Spleen (tissue), 7 donors: ENCODE measurements around the gene TLX2.

Experiments used
- POLR2AphosphoS5 ChIP-seq, 3 donors: sonication (generic); formaldehyde crosslinking; IDR thresholded peaks; one replicate each; pipeline ENCODE4 v1.5.1; 2017; ENCODE audit warnings: antibody characterized with exemption in 3 of 3
- TF ChIP-seq, protein P1 (sequence below), 11 experiments: fragments of 200-600 bp in 7 of 11; fragments of 450-650 bp in 4 of 11; sonication (generic) in 4 of 11; IDR thresholded peaks in 8 of 11; conservative IDR thresholded peaks in 3 of 11; 1 replicate in 7 of 11; 2 replicates in 4 of 11; pipeline versions ENCODE4 v1.4.0 to v1.8.0; 2016 to 2021; ENCODE audit warnings: antibody characterized with exemption in 11 of 11, inconsistent platforms in 4 of 11, mild to moderate bottlenecking in 1 of 11
- donor health status: DM: no; HTN: no; CAD: no; lungs with moderate emphysema.
- donor health status: DM: no; HTN: no; CAD: no.
- donor health status: DM: no; HTN: no; CAD: no.

- TF ChIP-seq POLR2AphosphoS5 (IDR thresholded peaks at IDR 0.05): no peak
- TF ChIP-seq, protein P1, sequence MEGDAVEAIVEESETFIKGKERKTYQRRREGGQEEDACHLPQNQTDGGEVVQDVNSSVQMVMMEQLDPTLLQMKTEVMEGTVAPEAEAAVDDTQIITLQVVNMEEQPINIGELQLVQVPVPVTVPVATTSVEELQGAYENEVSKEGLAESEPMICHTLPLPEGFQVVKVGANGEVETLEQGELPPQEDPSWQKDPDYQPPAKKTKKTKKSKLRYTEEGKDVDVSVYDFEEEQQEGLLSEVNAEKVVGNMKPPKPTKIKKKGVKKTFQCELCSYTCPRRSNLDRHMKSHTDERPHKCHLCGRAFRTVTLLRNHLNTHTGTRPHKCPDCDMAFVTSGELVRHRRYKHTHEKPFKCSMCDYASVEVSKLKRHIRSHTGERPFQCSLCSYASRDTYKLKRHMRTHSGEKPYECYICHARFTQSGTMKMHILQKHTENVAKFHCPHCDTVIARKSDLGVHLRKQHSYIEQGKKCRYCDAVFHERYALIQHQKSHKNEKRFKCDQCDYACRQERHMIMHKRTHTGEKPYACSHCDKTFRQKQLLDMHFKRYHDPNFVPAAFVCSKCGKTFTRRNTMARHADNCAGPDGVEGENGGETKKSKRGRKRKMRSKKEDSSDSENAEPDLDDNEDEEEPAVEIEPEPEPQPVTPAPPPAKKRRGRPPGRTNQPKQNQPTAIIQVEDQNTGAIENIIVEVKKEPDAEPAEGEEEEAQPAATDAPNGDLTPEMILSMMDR (IDR thresholded peaks at IDR 0.05 in 8 of 11, conservative IDR thresholded peaks at IDR 0.05 in 3 of 11): no peak
Measured at GRCh38 chr2:74507926-74508520, 6.2 kb upstream of the TLX2 start.
